ENCODE data around the gene HHEX. TPM values are rescaled to one million over a fixed set of nuclear protein-coding genes. Genes with fewer than 3 reads are reported as not detected.
"Not testable (repeated sequence)": the region's sequence is repeated elsewhere in the genome, so short reads cannot be mapped to it uniquely, and the experiment has no call there.

HHEX gene
- 6.1 TPM for total RNA-seq

- Histone ChIP-seq H3K36me3 (no peaks in the 10 kb centered on the region), H3K4me3 (peak within 1 kb of the TSS; percentile 58 to 61), H3K4me1 (peaks cover 15% of the 10 kb centered on the region), H3K27me3 (peaks cover 6% of the 10 kb centered on the region), H3K27ac (peak within 1 kb of the TSS; percentile 78), H3K9me3 (no peaks in the 10 kb centered on the region)
- TF ChIP-seq POLR2A (IDR thresholded peaks at IDR 0.05) (peak in 1 of 2 donors; percentile 29), CTCF (IDR thresholded peaks at IDR 0.05) (no peak)
- intact Hi-C loops (cut with DNase I) = no loop called here
- no peak for DNase-seq (ENCODE audit: extremely low spot score in 2 of 2)
Observed at GRCh38 chr10:92689663-92690210, at the start of gene HHEX. Gene HHEX (plus strand): TSS chr10:92689955. CDS start chr10:92689987, 32 bp downstream.

GRCh38 chr10:92640107-92640506 is 49.6 kb upstream of the HHEX start:
- H3K36me3 ChIP-seq = no peaks in the 10 kb centered on the region
- DNase-seq (ENCODE audit: extremely low spot score in 2 of 2) = no peak
- intact Hi-C loops (cut with DNase I) = no loop called here
- no peaks in the 10 kb centered on the region for H3K9me3 ChIP-seq
- no peak overlapping the region for H3K27ac ChIP-seq
- no peaks in the 10 kb centered on the region for H3K27me3 ChIP-seq
- TF ChIP-seq POLR2A (IDR thresholded peaks at IDR 0.05) (no peak), POLR2AphosphoS5 (IDR thresholded peaks at IDR 0.05; ENCODE audit: insufficient read depth in 1 of 2, low read depth in 1 of 2) (no peak), CTCF (IDR thresholded peaks at IDR 0.05) (no peak)
- no peak overlapping the region for H3K4me3 ChIP-seq
- no peaks in the 10 kb centered on the region for H3K4me1 ChIP-seq

DNA sequence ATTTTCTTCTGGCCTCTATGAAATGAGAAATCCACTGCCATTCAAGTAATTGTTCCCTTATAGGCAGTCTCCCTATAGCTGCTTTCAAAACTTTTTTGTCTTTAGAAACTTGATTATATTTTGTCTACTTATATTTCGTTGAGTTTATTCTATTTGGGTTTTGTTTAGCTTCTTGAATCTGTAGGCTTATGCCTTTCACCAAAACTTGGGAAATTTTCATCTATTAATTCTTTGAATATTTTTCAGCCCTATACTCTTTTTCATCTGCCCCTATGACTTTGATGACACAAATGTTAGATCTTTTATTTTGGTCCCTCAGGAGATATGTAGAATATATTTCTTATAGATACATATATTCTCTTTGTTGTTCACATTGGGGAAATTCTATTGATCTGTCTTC is 48.3 kb upstream of the HHEX start:
- Histone ChIP-seq H3K4me3 (no peak overlapping the region), H3K27ac (no peak overlapping the region), H3K9me3 (no peaks in the 10 kb centered on the region), H3K27me3 (no peaks in the 10 kb centered on the region), H3K4me1 (no peaks in the 10 kb centered on the region), H3K36me3 (no peaks in the 10 kb centered on the region)
- no peak for DNase-seq (ENCODE audit: extremely low spot score in 2 of 2)
- intact Hi-C loops (cut with DNase I) = no loop called here
- TF ChIP-seq POLR2AphosphoS5 (IDR thresholded peaks at IDR 0.05; ENCODE audit: insufficient read depth in 1 of 2, low read depth in 1 of 2) = no peak
- no peak for TF ChIP-seq POLR2A (IDR thresholded peaks at IDR 0.05)
- TF ChIP-seq CTCF (IDR thresholded peaks at IDR 0.05) = no peak

GRCh38 chr10:92644921-92645320 is 44.8 kb upstream of the HHEX start:
- H3K27me3 ChIP-seq = no peaks in the 10 kb centered on the region
- TF ChIP-seq POLR2A (IDR thresholded peaks at IDR 0.05) (no peak), CTCF (IDR thresholded peaks at IDR 0.05) (no peak), POLR2AphosphoS5 (IDR thresholded peaks at IDR 0.05; ENCODE audit: insufficient read depth in 1 of 2, low read depth in 1 of 2) (no peak)
- intact Hi-C loops (cut with DNase I) = no loop called here

DNA sequence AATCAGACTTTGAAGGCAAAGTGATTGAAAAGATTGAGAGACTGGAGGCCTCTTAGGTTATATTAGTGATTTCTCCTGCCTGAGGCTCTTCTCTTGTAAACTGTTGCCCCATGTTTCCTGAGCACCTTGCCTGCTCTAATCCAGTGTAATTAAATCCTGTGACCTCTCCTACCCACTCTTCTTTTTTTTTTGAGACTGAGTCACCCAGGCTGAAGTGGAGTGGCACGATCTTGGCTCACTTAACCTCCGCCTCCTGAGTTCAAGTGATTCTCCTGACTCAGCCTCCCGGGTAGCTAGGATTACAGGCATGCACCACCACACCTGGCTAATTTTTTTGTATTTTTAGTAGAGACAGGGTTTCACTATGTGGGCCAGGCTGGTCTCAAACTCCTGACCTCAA is 38.9 kb upstream of the HHEX start:
- H3K4me1 ChIP-seq; intact Hi-C loops (cut with DNase I); H3K36me3 ChIP-seq; H3K9me3 ChIP-seq; H3K4me3 ChIP-seq; H3K27me3 ChIP-seq; H3K27ac ChIP-seq; DNase-seq (ENCODE audit: extremely low spot score in 2 of 2): not testable (repeated sequence)

More at GRCh38 chr10:92644921-92645320, 44.8 kb upstream of the HHEX start:
- no peak for DNase-seq (ENCODE audit: extremely low spot score in 2 of 2)
- Histone ChIP-seq H3K9me3 (no peaks in the 10 kb centered on the region), H3K36me3 (no peaks in the 10 kb centered on the region), H3K27ac (no peak overlapping the region), H3K4me3 (no peak overlapping the region), H3K4me1 (no peaks in the 10 kb centered on the region)
